ENCODE measurements around the gene RPL39L. TPM values are rescaled to one million over a fixed set of nuclear protein-coding genes. Genes with fewer than 3 reads are reported as not detected.

RPL39L gene
- total and polyA plus RNA-seq, 2 of the 13 experiments (the other 11 are each of a cell fraction or from before 2014, with no cell fraction given) = not detected

- TF ChIP-seq, protein P1, sequence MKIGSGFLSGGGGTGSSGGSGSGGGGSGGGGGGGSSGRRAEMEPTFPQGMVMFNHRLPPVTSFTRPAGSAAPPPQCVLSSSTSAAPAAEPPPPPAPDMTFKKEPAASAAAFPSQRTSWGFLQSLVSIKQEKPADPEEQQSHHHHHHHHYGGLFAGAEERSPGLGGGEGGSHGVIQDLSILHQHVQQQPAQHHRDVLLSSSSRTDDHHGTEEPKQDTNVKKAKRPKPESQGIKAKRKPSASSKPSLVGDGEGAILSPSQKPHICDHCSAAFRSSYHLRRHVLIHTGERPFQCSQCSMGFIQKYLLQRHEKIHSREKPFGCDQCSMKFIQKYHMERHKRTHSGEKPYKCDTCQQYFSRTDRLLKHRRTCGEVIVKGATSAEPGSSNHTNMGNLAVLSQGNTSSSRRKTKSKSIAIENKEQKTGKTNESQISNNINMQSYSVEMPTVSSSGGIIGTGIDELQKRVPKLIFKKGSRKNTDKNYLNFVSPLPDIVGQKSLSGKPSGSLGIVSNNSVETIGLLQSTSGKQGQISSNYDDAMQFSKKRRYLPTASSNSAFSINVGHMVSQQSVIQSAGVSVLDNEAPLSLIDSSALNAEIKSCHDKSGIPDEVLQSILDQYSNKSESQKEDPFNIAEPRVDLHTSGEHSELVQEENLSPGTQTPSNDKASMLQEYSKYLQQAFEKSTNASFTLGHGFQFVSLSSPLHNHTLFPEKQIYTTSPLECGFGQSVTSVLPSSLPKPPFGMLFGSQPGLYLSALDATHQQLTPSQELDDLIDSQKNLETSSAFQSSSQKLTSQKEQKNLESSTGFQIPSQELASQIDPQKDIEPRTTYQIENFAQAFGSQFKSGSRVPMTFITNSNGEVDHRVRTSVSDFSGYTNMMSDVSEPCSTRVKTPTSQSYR (CRISPR knock-in tag; IDR thresholded peaks at IDR 0.05; ENCODE audit: borderline replicate concordance) = no peak
- TF ChIP-seq HIVEP1 (CRISPR knock-in tag; IDR thresholded peaks at IDR 0.05) (no peak), GABPA (IDR thresholded peaks at IDR 0.05; ENCODE audit: low read depth, low read length) (no peak), GABPA (CRISPR knock-in tag; IDR thresholded peaks at IDR 0.05; ENCODE audit: low read depth) (0 out of 2 replicates have a peak, but pooled peaks have one; percentile 20), MEF2D (CRISPR knock-in tag; IDR thresholded peaks at IDR 0.05) (peak; percentile 60; the same call in 1 of the 2 replicates), SIN3A (IDR thresholded peaks at IDR 0.05; ENCODE audit: borderline replicate concordance, low read depth, low read length) (no peak), SRSF1 (optimal IDR thresholded peaks at IDR 0.05; ENCODE audit: low read depth, low read length) (no peak), ZNF891 (CRISPR knock-in tag; IDR thresholded peaks at IDR 0.05) (no peak), CHCHD3 (CRISPR knock-in tag; IDR thresholded peaks at IDR 0.05) (no peak), HMG20B (CRISPR knock-in tag; conservative IDR thresholded peaks at IDR 0.05) (no peak), FOXM1 (CRISPR knock-in tag; IDR thresholded peaks at IDR 0.05) (no peak), SYNCRIP (IDR thresholded peaks at IDR 0.05; ENCODE audit: insufficient read depth, low read depth, low read length) (no peak), ZBTB46 (CRISPR knock-in tag; IDR thresholded peaks at IDR 0.05; ENCODE audit: borderline replicate concordance) (no peak), ZNF552 (CRISPR knock-in tag; IDR thresholded peaks at IDR 0.05; ENCODE audit: borderline replicate concordance) (no peak), ZNF550 (CRISPR knock-in tag; IDR thresholded peaks at IDR 0.05; ENCODE audit: borderline replicate concordance) (no peak), HOXA5 (CRISPR knock-in tag; IDR thresholded peaks at IDR 0.05) (no peak), MLX (CRISPR knock-in tag; IDR thresholded peaks at IDR 0.05) (no peak), ZNF225 (CRISPR knock-in tag; IDR thresholded peaks at IDR 0.05) (no peak), ISX (CRISPR knock-in tag; conservative IDR thresholded peaks at IDR 0.05) (no peak), FOXK2 (IDR thresholded peaks at IDR 0.05) (no peak), DPF2 (CRISPR knock-in tag; IDR thresholded peaks at IDR 0.05; ENCODE audit: borderline replicate concordance, low read depth) (no peak)
- TF ChIP-seq, protein P2, sequence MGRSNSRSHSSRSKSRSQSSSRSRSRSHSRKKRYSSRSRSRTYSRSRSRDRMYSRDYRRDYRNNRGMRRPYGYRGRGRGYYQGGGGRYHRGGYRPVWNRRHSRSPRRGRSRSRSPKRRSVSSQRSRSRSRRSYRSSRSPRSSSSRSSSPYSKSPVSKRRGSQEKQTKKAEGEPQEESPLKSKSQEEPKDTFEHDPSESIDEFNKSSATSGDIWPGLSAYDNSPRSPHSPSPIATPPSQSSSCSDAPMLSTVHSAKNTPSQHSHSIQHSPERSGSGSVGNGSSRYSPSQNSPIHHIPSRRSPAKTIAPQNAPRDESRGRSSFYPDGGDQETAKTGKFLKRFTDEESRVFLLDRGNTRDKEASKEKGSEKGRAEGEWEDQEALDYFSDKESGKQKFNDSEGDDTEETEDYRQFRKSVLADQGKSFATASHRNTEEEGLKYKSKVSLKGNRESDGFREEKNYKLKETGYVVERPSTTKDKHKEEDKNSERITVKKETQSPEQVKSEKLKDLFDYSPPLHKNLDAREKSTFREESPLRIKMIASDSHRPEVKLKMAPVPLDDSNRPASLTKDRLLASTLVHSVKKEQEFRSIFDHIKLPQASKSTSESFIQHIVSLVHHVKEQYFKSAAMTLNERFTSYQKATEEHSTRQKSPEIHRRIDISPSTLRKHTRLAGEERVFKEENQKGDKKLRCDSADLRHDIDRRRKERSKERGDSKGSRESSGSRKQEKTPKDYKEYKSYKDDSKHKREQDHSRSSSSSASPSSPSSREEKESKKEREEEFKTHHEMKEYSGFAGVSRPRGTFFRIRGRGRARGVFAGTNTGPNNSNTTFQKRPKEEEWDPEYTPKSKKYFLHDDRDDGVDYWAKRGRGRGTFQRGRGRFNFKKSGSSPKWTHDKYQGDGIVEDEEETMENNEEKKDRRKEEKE (IDR thresholded peaks at IDR 0.05) = no peak
These were observed 58.4 kb downstream of the RPL39L start (continued) for GRCh38 chr3:187080799-187081450.

Measured in HepG2 (cell line).